Measurements from ENCODE around the gene GRIK3.
"Not testable (repeated sequence)": the region's sequence is repeated elsewhere in the genome, so short reads cannot be mapped to it uniquely, and the experiment has no call there.

GRIK3 gene

DNA sequence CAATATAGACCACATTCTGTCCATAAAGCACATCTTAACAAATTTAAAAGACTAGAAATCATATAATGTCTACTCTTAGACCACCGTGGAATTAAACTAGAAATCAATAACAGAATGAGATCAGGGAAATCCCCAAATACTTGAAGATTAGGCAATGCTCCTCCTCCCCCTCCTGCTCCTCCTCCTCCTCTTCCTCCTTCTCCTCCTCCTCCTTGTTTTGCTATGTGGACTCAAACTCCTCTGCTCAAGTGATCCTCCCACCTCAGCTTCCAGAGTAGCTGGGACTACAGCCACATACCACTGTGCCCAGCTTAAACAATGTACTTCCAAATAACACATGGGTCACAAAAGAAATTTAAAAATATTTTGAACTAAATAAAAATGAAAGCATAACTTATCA, 134.2 kb downstream of the GRIK3 start:
- no peak for DNase-seq

DNA sequence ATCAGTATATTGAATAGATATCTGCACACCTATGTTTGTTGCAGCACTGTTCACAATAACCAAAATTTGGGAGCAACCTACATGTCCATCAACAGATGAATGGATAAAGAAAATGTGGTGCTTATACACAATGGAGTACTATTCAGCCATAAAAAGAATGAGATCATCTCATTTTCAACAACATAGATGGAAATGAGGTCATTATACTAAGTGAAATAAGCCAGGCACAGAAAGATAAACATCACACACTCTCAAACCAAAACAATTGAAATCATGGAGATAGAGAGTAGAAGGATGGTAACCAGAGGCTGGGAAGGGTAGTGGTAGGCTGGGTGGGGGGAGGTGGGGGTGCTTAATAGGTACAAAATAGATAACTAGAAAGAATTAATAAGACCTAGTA, 136.5 kb downstream of the GRIK3 start:
- not testable (repeated sequence) for DNase-seq

DNA sequence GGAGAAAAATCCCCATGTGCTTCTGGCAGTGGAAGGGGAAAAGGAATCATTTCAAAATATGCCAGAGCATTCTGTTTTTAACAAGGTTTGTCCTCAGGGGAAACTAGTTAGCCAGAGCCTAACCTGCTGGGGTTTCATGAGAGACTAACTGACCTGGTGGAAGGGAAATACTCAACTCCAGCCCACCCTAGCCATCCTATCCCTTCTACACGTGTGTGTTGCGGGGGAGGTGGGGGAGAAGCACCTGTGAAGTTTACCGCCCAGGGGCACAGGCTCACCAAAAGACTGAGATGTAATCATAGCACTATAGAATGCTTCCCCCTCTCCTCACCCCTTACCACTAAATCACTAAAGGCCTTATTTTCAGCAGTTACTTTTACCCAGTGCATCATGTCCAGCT, 139.5 kb downstream of the GRIK3 start:
- DNase-seq, result no peak

DNA sequence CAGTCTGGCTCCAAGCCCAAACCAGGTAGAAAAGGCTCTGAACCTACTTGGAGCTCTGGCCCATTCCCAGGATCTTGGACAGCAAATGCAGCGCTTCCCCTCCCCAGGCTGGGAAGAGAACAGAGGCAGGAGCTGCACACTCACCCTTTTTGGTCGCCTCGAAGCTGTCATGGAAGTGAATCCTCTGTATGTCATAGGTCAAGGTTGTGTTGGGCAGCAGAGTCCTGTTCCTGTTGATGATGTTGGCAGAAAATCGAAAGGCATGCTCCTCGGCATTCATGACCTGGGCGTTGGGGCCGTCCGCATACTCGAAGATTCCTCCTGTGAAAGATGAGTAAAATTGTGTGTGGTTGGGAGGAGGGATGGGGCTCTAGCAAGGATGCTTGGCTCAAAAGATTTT, 143.5 kb downstream of the GRIK3 start:
- DNase-seq, result no peak

DNA sequence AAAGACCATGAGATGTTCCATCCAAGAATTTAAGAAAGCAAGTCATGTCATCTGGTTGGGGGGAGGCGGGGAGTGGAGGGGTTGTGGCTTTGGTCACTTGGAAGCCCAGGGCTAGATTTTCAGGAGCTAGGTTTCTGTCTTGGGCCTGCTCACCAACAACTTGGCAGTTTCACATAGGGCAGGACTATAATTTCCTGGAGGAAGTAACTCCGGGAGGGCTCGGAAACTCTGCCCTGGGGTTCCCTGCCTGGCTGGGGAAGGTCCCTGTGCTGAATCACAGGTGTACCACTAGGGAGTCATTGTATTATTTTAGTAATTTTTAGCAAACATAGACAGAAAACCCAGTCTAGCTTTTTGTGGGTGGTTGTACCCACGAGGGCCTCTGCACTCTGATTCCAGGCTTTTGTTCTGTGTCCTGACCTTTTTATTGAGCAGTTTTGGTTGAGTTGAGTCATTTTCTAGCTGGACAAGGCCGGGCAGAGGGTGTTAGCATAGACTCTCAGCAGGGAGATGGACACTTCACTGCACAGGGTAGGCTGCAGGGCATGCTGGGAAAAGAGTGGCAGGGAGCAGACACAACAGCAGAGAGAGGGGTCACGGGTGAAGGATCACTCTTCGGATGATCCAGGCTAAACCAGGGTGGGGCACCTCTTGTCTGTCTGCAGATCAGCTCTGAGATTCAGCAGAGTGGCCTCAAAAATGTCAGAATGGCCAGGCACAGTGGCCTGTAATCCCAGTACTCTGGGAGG, 144.7 kb downstream of the GRIK3 start:
- DNase-seq, result no peak

DNA sequence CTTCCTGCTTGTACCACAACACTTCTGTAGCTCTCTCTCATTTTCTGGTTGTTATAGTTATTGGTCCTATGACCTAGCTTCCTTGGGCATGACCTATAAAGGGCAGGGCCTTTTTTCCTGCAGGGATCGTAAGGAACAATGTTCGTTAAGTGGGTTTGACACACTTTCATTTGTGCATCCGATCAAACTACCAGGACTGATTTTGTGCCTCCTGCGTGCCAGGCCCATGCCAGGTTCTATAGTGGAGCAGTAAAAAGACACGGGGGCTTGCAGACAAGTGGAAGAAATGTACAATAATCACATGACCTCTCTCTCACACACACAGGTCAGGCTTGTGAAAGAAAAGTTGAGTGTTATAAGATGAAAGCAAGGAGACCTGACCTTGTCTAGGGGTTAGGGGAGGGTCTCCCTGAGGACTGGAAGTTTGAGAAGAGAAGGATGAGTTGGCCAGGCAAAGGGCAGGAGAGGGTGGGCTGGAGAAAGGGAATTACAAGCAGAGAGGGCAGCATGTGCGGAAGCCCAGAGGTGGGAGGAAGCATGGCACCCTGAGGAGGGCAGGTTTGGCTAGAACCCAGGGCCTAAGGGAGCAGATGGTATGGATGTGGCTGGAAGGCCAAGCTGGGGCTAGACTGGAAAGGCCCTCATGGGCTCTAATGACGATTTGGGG, 145.4 kb downstream of the GRIK3 start:
- DNase-seq, result no peak

DNA sequence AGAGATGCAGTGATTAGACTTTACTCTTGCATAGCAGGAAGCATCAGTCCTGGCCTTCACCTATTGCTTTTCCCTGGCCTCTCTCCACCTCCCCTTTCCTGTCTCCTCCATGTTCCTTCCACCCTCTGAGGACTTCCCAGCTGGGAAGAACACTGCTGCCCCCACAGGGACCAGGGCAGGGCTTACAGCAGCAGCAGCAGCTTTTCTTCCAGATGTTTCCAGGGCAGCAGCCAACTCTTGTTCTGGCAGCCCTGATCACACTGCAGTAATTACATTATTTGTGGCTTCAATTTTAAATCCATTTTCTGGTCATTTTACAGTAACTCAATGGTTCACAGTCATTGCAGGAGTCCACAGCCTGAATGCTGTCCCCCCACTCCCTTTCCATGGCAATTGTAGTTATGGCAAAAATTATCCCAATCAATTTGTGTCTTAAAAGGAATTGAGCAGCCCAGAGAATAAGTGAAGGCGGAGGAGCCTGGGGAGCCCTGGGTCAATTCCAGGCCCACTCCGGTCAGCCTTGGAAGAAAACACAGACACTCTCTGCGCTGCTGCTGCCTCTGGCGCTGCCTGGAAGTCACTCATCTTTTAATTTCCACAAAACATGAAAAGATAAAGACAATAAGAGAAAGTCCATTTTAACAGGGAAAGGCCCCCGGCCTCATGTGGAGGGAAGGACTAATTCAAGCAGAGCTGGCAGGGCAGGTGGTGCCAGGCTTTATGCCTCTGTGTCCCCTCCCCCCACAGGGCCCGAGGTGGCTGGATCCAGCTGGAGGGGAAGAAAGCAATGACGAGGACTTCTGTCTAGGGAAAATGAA, 148.6 kb downstream of the GRIK3 start:
- DNase-seq, result peak; percentile 64

DNA sequence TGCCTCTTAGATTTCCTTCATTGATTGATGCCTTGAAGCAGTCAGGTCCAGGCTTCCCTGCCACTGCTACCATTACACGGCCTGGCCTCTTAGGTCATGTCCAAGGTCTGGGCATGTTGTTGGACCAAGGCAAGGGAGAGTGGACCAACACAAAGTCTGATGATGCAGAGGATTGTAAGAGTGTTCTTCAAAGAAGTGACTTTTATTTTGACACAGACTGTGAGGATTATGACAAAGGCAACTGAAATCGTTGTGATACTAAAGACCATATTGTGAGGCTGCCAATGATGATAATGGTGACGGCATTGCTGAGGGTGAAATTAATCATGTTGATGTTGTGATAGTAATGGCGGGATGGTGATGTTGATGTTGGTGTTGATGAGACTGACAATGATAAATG, 149.5 kb downstream of the GRIK3 start:
- no peak for DNase-seq

DNA sequence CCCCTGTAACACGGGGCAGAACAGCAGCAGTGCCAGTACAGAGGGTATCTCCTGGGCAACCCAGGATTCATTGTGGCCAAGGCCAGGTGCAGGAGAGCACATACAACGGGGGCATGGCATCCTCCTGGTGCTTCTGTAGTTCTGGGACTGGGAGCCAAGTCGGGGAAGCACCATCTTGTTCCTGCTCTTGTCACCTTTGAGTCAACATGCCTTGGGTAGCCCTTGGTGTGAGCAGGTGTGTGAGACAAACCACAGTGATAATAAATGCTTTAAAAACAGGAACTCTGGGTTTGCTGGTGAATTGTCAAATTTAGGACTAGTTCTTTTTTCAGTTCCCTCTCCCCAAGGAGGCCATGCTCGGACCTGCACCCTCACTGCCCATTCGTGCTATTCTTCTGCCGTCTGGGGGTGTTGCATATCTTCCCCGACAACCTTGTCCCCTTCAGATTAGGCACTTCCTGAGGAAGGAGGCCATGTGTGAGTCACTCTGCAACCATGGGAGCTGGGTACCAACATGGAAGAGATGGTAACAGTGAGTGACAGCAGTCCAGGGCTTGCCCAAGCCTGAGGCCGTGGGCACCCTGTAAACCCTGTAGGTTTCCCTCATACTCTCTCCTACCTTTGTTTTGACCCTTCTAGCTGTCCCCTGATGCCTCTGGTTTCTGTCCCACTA, 150.2 kb downstream of the GRIK3 start:
- DNase-seq, result no peak

DNA sequence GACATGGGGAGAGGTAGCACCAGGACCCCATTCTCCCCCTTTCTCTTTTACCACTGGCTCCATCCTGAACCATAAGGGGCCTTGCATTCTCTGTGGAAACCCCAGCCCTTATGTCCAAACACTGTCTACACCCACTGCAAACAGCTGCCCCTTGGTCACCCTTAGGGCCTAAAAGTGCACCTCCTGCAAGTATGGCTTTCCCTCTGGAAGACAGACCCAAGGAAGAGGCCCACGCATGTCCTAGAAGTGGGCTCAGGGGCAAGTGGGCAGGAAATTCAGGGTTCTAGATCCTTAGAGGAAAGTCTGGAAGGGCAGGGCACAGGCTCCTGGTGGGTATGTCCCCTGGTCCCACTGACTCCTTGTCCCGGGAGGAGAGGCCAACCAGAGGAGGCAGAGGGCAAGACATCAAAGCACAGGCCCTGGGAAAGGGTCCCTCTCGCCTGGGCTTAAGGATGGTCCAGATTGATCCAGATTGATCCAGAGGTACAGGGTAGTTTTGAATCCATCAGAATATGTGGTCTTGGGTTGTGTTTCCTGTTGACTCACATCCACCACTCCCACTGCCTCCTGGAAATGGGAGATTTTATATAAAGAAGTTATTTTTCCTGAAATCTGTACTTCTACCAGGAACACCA, 150.9 kb downstream of the GRIK3 start:
- DNase-seq, result no peak

DNA sequence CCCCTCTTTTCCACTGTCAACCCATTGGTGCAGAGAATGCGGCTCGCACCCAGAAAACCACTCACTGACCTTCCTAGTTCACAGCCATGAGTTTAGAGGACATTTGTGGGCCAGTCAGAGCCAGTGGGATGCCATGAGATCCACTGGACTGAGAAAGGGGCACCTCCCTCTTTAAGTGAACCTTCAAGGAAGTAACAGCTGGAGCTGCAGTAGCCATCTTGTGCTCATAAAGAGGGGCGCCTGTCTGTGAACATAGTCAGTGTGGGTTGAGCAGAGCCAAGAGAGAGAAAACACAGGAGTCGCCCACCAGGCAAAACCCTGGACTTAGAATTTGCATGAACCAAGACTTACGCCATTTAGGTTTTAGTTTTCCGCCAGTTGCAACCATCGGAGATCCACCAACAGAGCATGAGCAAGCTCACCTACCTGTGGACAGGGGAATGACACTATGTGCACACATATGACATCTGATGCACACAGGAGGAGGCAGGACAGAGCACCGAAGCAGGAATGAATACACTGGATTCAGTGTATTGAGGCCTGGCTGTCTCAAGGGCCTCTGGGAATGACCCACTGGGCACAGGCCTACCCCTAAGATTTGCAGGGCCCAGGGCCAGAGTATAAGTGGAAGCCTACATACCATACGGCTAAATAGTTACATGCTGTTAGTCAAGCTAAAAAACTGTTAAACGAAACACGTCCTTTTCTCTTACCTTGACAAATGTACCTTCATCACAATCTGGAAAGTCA, 151.6 kb downstream of the GRIK3 start:
- no peak for DNase-seq

DNA sequence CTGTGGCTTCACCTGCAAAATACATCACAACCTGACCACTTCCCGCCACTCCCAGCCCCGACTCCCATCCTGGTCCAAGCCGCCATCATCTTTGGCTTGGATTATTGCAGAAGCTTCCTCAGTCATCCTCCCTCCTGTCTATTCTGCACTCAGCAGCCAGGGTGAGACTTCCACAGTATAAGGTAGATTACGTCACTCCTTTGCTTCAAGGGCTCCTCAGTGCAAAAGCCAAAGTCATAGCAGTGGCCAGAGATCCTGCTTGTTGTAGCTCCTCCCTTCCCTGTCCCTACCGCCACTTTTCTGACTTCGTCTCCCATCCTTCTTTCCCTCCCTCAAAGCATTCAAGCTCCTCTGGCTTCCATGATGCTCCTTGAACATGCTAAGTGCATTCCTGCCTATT, 152.8 kb downstream of the GRIK3 start:
- DNase-seq, result no peak

DNA sequence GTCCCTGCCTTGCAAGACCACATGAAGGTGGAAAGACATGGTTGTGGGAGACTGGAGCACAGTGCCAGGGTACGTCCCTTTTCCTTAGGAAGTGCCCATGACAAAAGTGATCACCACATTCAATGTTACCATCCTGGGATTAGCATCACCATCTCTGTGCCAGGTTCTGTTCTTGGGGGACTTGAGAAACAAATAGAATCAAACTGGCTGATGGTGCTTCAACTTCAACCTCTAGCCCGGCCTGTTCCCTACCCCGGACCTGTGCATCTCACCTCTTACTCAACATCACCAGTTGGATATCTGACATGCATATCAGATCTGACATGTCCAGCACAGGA, 153.3 kb downstream of the GRIK3 start:
- no peak for DNase-seq

DNA sequence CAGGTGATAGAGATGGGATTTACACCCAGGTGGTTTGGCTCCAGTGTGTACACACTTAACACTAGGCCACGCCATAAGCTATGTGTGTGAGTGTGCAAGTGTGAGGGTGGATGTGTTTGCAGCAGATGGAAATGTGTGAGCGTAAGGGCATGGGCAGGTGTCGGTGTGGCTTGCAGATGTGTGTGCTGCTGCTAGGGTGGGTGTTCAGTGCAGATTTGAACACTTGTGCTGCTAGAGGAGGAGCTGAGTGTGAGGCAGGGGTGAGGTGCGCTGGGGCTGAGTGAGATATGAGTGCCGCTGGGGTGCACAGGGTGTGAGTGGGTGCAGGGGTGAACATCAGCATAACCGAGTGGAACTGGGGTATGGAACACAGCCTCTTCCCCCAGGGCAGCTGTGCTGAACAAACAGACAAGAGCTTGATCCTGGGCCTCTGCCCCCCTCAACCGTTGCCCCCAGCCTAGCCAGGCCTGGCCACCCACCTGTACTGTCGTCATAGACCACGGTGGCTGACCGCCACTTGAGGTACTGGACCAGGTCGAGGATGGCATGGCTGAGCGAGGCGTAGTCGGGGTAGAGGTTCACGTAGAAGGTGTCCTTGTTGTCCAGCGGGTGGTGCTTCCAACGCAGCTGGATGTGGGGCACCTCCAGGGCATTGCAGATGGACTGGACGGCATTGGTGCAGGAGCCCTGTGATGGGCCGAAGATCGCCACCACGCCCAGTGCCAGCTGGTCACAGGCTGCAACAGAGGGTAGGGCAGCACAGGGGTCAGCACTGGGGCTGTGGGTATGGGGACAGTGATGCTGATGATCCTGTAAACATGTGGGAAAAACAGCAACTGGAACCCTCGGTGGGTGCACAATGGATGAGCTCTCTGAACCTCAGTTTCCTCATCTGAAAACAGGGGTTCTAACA, 153.9 kb downstream of the GRIK3 start:
- DNase-seq, result no peak

DNA sequence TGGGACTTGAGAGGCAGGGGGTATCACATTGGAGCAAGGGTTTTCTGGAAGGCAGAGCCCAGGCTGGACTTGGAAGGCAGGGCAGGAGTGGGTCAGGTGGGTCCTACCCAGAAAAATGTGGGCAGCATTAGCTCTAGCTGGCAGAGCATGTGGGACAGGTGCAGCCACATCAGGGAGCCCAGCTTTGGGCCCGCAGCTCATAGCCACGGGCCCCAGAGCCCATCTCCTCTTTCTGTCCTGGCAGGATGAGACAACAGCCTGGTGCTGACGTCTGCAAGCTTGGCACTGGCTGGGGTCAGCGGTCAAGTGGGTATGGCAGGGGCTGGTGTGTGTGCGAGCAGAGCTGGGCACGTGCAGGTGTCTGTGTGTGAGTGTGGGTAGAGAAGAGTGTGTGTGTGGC, 154.7 kb downstream of the GRIK3 start:
- DNase-seq, result no peak

DNA sequence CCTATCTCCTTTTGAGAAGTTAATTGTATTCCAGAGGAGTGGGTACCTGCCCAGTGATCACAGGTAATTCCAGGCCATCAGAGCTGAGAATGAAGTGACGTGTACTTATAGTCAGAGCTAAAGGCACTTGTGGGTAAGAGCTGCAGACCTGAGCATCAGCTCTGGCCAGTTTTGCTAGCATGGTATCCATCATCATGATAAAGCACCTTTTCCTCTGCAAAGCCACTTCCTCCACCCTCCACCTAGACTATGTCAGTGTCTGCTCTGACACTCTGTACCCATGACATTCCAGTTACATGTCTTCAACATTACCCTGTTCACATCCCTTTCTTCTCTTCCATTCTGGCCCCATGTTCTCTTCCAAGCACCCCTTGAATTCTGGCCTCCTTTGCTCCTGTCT, 157.3 kb downstream of the GRIK3 start:
- DNase-seq, result peak; percentile 13

DNA sequence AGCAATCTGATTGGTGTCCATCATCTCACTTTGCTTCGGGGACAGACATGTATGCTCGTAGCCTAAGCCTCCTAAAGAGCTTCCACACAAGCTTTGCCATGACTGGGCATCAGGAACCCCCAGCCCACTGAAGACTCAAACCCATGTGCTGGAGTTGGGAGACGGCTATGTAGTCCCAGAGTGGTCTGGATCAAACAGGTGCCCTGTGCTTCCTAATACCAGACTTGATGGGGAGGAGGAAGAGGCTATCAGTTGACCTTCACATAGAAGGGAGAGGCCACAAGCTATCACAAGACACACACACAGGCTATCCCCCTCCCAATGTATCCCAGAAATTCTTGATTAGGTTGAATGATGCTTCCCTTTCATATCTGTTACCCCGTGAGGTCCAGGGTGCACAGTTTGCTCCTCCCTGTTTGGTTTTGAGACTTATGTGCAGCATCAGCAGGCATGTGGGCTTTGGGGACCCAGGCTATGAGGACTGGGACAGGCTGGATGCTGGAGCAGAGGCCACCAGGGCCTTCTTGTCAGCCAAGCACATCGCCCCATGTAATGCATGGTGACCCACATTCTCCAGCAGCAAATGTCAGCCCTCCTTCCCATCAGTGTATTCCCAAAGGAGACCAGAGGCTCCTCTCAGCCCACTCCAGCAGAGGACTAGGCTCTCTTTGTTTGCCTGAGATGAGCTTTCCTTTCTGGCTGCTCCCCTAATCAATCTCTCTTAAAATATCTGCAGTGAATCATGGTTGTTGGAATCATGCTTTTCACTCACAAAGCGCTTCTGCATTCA, 159.8 kb downstream of the GRIK3 start:
- DNase-seq, result peak; percentile 17

DNA sequence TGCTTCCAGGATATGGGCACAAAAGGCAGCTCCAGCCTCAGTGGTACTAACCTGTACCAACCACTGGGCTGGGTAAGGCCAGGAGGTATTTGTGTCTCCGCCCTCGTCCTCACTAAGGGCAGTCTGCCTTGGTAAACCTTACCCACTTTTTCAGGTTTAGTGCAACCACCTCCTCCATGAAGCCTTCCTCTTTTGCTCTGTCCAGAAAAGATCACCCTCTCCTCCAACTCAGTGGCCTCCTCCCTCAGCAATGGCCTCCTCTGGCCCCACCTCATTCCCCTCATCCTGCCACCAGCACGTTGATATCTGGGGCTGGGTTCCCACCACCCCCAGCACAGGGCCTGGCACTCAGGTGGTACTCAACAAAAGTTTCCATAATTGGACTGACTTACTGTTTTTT, 161.5 kb downstream of the GRIK3 start:
- no peak for DNase-seq

DNA sequence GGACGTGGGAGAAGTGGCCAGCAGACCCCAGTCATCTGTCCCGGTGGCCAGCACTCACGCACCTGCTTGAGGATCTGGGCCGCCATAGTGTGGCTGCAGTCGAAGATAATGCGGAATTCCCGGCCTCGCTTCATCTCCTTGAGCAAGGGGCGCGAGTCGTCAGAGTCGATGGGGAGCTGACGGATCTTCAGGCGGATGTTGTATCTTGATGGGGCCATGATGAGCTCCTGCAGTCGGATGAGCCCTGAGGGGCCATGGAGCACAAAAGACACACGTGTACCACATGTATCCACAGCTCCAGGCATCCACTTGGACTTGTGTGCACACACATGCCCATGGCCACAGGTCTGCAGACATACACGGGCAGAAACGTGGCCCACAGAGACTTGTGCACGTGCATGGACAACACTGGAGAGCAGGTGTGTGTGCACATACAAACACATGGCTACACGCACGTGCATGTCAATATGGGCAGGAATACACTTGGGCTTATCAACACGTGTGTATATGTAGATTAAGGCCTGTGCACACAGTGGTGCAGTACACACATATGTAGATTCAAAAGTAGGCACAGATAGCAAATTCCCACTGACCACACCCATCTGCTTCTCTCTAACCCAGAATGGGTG, 162.1 kb downstream of the GRIK3 start:
- DNase-seq, result peak; percentile 6
